ENCODE results near the gene TFCP2.

- TF ChIP-seq CTCF (IDR thresholded peaks at IDR 0.05) (no peak), POLR2A (IDR thresholded peaks at IDR 0.05) (no peak), EP300 (IDR thresholded peaks at IDR 0.05) (no peak)
Measured at GRCh38 chr12:51075390-51075789, 97.5 kb downstream of the TFCP2 start.
